HG03457 (cell line): ENCODE results near the gene BOK.

ENCODE experiments used
- ATAC-seq: cut with Tn5 transposase; IDR thresholded peaks from one replicate; pipeline ENCODE4 v1.9.1; 2021; ENCODE audit warnings: moderate number of reproducible peaks; ENCODE audit not compliant: unreplicated experiment

BOK gene

GRCh38 chr2:241538838-241539615 lies 19.5 kb upstream of the BOK start:
- ATAC-seq, result no peak

- ATAC-seq, result no peak
These were observed 18.8 kb upstream of the BOK start for GRCh38 chr2:241539616-241540374.

- ATAC-seq, result no peak
These were observed 18.2 kb upstream of the BOK start for GRCh38 chr2:241540401-241540770.

- no peak for ATAC-seq
These were observed 17.6 kb upstream of the BOK start for GRCh38 chr2:241540771-241541561.

GRCh38 chr2:241541564-241542277 lies 16.8 kb upstream of the BOK start:
- no peak for ATAC-seq

GRCh38 chr2:241542278-241542605 lies 16.3 kb upstream of the BOK start:
- no peak for ATAC-seq

GRCh38 chr2:241545106-241545505 lies 13.4 kb upstream of the BOK start:
- no peak for ATAC-seq

- no peak for ATAC-seq
These were observed 12.7 kb upstream of the BOK start for GRCh38 chr2:241545523-241546473.

- no peak for ATAC-seq
These were observed 11.6 kb upstream of the BOK start for GRCh38 chr2:241546771-241547498.

- ATAC-seq, result no peak
These were observed 10.6 kb upstream of the BOK start for GRCh38 chr2:241547781-241548450.

- no peak for ATAC-seq
These were observed 10.1 kb upstream of the BOK start for GRCh38 chr2:241548451-241548835.

GRCh38 chr2:241550616-241551580 lies 7.6 kb upstream of the BOK start:
- no peak for ATAC-seq

GRCh38 chr2:241551599-241551997 lies 6.9 kb upstream of the BOK start:
- ATAC-seq, result no peak

- no peak for ATAC-seq
These were observed 6.4 kb upstream of the BOK start for GRCh38 chr2:241551998-241552737.

GRCh38 chr2:241553512-241553830 lies 5.1 kb upstream of the BOK start:
- ATAC-seq, result no peak

- no peak for ATAC-seq
These were observed 4.6 kb upstream of the BOK start for GRCh38 chr2:241553981-241554380.
